Posterior cingulate gyrus (tissue), 11 donors: ENCODE measurements around the gene SYCP3.
"Not testable (repeated sequence)": the region's sequence is repeated elsewhere in the genome, so short reads cannot be mapped to it uniquely, and the experiment has no call there.

ENCODE experiments used
- DNase-seq, 10 donors: peaks; one replicate each; pipeline versions ENCODE4 v3.0.0 to v3.0.0-alpha.2; 2020 to 2021; ENCODE audit warnings: mixed read lengths in 3 of 10
- intact Hi-C: fragments of 100-400 bp; cut with DNase I; formaldehyde crosslinking; loops from one replicate; pipeline ENCODE4 v1.15.1; 2023

SYCP3 gene

DNA sequence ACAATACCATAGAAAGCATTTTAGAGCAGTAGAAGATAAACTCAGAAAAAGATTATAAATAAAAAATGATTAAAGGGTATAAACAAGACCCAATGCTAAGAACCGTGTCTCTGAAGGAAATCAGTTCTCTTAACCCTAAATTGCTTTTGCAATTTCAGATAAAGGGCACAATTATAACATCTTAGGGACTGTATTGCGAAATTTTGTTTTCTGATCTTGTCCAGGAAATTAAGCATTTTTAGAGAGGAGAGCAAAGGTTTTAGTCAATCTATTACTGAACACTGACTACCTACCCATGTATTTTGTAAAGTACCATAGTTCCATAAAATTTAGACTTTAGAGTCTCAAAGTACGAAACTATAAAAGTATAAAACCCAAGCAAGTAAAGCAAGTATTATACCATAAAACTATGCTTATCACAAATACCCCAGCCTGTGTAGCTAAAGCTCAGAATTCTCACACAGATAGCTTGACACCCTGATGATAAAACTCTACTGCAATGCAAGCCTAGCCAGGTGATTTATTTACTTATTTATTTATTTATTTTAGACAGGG is 48.6 kb downstream of the SYCP3 start:
- intact Hi-C loops, result no loop called here
- DNase-seq, result no peak

DNA sequence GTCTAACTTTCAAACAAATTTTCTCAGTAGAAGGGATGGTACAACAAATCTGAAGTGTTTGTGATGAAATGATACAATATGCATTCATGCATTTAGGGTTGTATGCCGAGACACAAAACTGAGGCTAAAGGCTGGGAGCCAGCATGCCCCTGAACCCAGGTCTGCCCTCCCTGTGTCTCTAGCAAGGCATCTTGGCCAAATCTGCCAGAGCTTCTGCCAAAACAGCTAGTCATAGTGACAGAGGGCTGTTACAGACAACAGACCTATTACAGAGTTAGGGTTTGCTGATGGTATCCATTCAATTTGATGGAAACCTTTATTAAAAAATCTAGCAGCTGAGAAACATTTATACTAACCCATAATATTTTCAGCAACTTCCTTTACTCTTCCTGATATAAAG is 53.1 kb downstream of the SYCP3 start:
- DNase-seq, result no peak
- intact Hi-C loops, result no loop called here

DNA sequence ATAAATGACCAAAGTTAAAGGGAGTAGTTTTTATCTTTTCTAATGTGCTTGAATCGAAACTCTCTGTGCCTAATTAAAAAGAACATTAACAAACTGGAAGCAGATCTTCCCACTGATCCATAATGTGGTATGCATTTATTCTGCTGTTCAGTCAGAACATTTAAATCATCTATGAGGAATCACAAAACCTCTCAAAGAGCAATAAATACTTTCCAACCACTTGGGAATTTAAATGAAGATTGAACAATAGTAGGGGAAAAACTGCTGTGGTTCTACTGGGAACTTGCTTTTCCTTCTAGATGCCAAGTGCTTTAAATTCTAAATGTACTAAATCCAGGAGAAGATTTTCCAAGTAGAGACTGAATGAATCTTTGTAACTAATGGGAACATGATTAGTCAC is 54.2 kb downstream of the SYCP3 start:
- intact Hi-C loops, result no loop called here
- DNase-seq, result no peak

DNA sequence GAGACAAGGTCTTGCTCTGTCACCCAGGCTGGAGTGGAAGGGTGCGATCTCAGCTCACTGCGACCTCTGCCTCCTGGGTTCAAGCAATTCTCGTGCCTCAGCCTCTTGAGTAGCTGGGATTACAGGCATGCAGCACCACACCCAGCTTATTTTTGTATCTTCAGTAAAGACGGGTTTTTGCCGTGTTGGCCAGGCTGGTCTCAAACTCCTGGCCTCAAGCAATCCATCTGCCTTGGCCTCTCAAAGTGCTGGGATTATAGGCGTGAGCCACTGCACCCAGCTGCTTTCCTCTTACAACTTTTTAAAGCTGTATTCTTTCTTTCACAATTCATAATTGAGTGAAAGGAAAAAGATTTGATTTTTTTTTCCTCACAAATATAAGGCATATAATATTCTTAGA is 57.6 kb downstream of the SYCP3 start:
- intact Hi-C loops, result not testable (repeated sequence)

DNA sequence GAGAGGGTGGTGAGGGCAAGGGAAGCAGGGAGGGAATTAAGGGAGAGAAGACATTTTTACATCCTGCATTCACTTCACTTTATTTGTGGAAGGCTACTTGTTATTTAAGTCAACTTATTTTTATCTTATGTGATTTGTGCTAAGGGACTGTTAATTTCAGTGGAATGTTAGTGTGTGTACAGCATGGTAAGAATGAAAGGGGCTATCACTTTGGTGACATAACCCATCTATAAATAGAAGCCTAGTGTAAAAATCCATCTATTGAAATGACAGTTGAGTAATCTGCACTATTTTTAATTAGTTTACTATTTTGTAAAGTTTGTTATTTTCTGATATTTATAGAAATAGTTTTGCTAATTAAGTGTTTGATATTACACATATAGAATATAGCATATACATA is 58.6 kb downstream of the SYCP3 start:
- intact Hi-C loops, result no loop called here
- no peak for DNase-seq

More for the DNA sequence above, 57.6 kb downstream of the SYCP3 start:
- not testable (repeated sequence) for DNase-seq

DNA sequence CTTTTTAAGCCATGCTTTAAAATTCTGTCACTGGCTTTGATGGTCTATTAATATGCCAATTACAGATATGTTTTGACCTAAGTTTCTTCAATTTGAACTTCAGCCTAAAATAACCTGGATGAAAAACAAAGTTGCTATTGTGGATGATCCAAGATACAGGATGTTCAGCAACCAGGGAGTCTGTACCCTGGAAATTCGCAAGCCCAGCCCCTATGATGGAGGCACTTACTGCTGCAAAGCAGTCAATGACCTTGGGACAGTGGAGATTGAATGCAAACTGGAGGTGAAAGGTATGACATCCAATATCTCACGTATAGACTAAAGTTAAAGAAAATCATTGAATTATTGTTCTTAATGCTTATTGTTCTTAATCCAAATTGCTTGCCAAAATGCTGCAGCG is 59.0 kb downstream of the SYCP3 start:
- intact Hi-C loops, result no loop called here
- DNase-seq, result no peak
